PC-9 (cell line): ENCODE results near the gene TMCC1. TPM values are rescaled to one million over a fixed set of nuclear protein-coding genes. Genes with fewer than 3 reads are reported as not detected.

Experiments used
- BruUV-seq: library from RNA; stranded (reverse); fragments of 400-500 nt; replicated peaks from 2 replicates; lab custom pipeline; 2021; lab: Mats Ljungman, UMichigan
- CTCF ChIA-PET: fragments of 300-600 bp; sonication (Branson Sonifier 250); formaldehyde crosslinking; loops from one replicate; lab custom pipeline; 2022; ENCODE audit warnings: antibody characterized with exemption; lab: Charles Lee
- POLR2A ChIA-PET: fragments of 300-600 bp; sonication (Branson Sonifier 250); formaldehyde crosslinking; loops from one replicate; lab custom pipeline; 2022; ENCODE audit warnings: antibody characterized with exemption; ENCODE audit not compliant: unreplicated experiment; lab: Charles Lee
- DNase-seq, 2 experiments: peaks; one replicate each; pipeline versions ENCODE4 v3.0.0 to v3.0.0-alpha.2; 2015 to 2022; ENCODE audit warnings: mixed read lengths in 1 of 2
- H2AFZ ChIP-seq: fragments of 200-600 bp; sonication (generic); 2 replicates; pipeline ENCODE4 v1.8.1; 2017; ENCODE audit warnings: antibody characterized with exemption
- H3F3A ChIP-seq: fragments of 200-600 bp; sonication (generic); 2 replicates; pipeline ENCODE4 v1.8.1; 2017; ENCODE audit warnings: antibody characterized with exemption, mild to moderate bottlenecking, low read depth; ENCODE audit not compliant: insufficient read depth
- H3K27ac ChIP-seq: fragments of 200-600 bp; sonication (generic); 2 replicates; pipeline ENCODE4 v1.6.1; 2016; ENCODE audit warnings: mixed run types
- H3K27me3 ChIP-seq: fragments of 200-600 bp; sonication (generic); 2 replicates; pipeline ENCODE4 v1.6.1; 2016; ENCODE audit warnings: low read depth, mixed run types; ENCODE audit not compliant: insufficient read depth
- H3K36me3 ChIP-seq: fragments of 200-600 bp; sonication (generic); 2 replicates; pipeline ENCODE4 v1.6.1; 2016; ENCODE audit warnings: low read depth, mixed run types
- H3K4me1 ChIP-seq: fragments of 200-600 bp; sonication (generic); replicated peaks from 2 replicates; pipeline ENCODE4 v1.6.1; 2016; ENCODE audit warnings: mixed run types; ENCODE audit not compliant: insufficient read depth
- H3K4me2 ChIP-seq: fragments of 200-600 bp; sonication (generic); 2 replicates; pipeline ENCODE4 v1.6.1; 2017; ENCODE audit warnings: mixed run types
- H3K4me3 ChIP-seq: fragments of 200-600 bp; sonication (generic); 2 replicates; pipeline ENCODE4 v1.6.1; 2016; ENCODE audit warnings: mixed run types
- H3K79me2 ChIP-seq: fragments of 200-600 bp; sonication (generic); 2 replicates; pipeline ENCODE4 v1.6.1; 2017; ENCODE audit warnings: low read depth, mixed run types
- H3K9me2 ChIP-seq: fragments of 200-600 bp; sonication (generic); 2 replicates; pipeline ENCODE4 v1.8.1; 2017; ENCODE audit warnings: mild to moderate bottlenecking; ENCODE audit not compliant: insufficient read depth
- H3K9me3 ChIP-seq: fragments of 200-600 bp; sonication (generic); 2 replicates; pipeline ENCODE4 v1.8.1; 2016; ENCODE audit warnings: low read depth; ENCODE audit not compliant: insufficient read depth
- H4K20me1 ChIP-seq: fragments of 200-600 bp; sonication (generic); 2 replicates; pipeline ENCODE4 v1.8.1; 2017; ENCODE audit not compliant: insufficient read depth
- CTCF ChIP-seq: fragments of 200-600 bp; sonication (generic); conservative IDR thresholded peaks from 2 replicates; pipeline ENCODE4 v1.6.1; 2017; ENCODE audit warnings: mixed run types, antibody characterized with exemption, mild to moderate bottlenecking, moderate library complexity
- EZH2 ChIP-seq: fragments of 200-600 bp; sonication (generic); IDR thresholded peaks from 2 replicates; pipeline ENCODE4 v1.8.0; 2017; ENCODE audit warnings: antibody characterized with exemption, low read depth
- intact Hi-C: fragments of 100-400 bp; cut with micrococcal nuclease; formaldehyde crosslinking; loops from one replicate; pipeline ENCODE4 v1.10.0; 2022; ENCODE audit not compliant: unreplicated experiment
- total RNA-seq: library from RNA; stranded (reverse); gene quantifications from 2 replicates; pipeline ENCODE4 v1.2.3, GENCODE V29; 2021

The TMCC1 gene
- total RNA-seq, 1 experiment from 2014 or later, result 41.4 TPM

DNA sequence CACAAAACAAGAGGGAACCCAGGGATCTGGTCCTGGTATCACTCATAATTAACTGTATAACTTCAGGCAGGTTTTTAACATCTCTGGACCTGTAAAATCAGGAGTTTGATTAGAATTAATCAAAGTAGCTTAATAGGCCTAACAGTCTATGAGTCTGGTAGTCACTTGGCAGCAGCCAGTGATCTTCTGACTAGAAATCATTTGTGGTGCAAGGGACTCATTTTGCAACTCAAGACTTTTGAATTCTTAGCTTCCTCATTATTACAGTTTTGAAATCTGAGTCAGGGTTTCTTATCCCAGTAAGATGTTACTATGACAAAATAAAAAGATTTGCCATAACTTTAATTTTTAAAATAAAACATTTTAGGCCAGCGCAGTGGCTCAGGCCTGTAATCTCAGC, 70.8 kb downstream of the TMCC1 start:
- Histone ChIP-seq H3K9me2 (no peaks in the 10 kb centered on the region), H3K27me3 (no peaks in the 10 kb centered on the region), H3K4me2 (peak overlapping the region; percentile 11; the same call in 1 of the 2 replicates), H4K20me1 (no peaks in the 10 kb centered on the region), H3K4me1 (peaks cover 20% of the 10 kb centered on the region), H3F3A (peaks cover 12% of the 10 kb centered on the region), H3K27ac (peak overlapping the region; percentile 15; the same call in 1 of the 2 replicates), H3K79me2 (peaks cover 19% of the 10 kb centered on the region), H3K9me3 (no peaks in the 10 kb centered on the region), H2AFZ (no peak overlapping the region), H3K4me3 (no peak overlapping the region), H3K36me3 (peaks cover 9% of the 10 kb centered on the region; the same call in 1 of the 2 replicates)
- no peak for TF ChIP-seq EZH2
- TF ChIP-seq CTCF, result no peak
- CTCF ChIA-PET, result interaction anchor here (0.6 kb wide), 1 partner anchor 493 kb away, joined by 5 read pairs; no protein-coding TSS in a partner anchor
- BruUV-seq, result no TSS peak
- POLR2A ChIA-PET, result interaction anchor here (0.6 to 1.1 kb wide), 3 partner anchors 9 to 195 kb away, joined by 3 to 9 read pairs (median 6); no protein-coding TSS in a partner anchor
- DNase-seq, result peak in 1 of 2 experiments; percentile 56
- intact Hi-C loops, result no loop called here

GRCh38 chr3:129822241-129822640, 71.3 kb downstream of the TMCC1 start:
- Histone ChIP-seq H3K27me3 (no peaks in the 10 kb centered on the region), H4K20me1 (no peaks in the 10 kb centered on the region), H2AFZ (no peak overlapping the region), H3F3A (peaks cover 12% of the 10 kb centered on the region), H3K4me3 (no peak overlapping the region), H3K27ac (peak overlapping the region; percentile 15; the same call in 1 of the 2 replicates), H3K4me1 (peaks cover 20% of the 10 kb centered on the region), H3K9me3 (no peaks in the 10 kb centered on the region), H3K36me3 (peaks cover 9% of the 10 kb centered on the region; the same call in 1 of the 2 replicates), H3K79me2 (peaks cover 19% of the 10 kb centered on the region), H3K9me2 (no peaks in the 10 kb centered on the region), H3K4me2 (peak overlapping the region; percentile 11; the same call in 1 of the 2 replicates)
- intact Hi-C loops, result no loop called here
- ChIA-PET CTCF (interaction anchor here (0.6 kb wide), 1 partner anchor 493 kb away, joined by 5 read pairs; no protein-coding TSS in a partner anchor), POLR2A (interaction anchor here (0.7 to 1.1 kb wide), 2 partner anchors 10 to 35 kb away, joined by 6 to 9 read pairs; no protein-coding TSS in a partner anchor)
- BruUV-seq, result no TSS peak
- no peak for DNase-seq
- TF ChIP-seq CTCF, result no peak
- no peak for TF ChIP-seq EZH2

- Histone ChIP-seq H2AFZ (no peak overlapping the region), H3K4me2 (no peak overlapping the region), H4K20me1 (no peaks in the 10 kb centered on the region), H3K79me2 (peaks cover 28% of the 10 kb centered on the region), H3K27ac (no peak overlapping the region), H3K9me3 (no peaks in the 10 kb centered on the region), H3K9me2 (no peaks in the 10 kb centered on the region), H3F3A (peaks cover 12% of the 10 kb centered on the region), H3K4me1 (peaks cover 20% of the 10 kb centered on the region), H3K4me3 (no peak overlapping the region), H3K36me3 (peaks cover 9% of the 10 kb centered on the region; the same call in 1 of the 2 replicates), H3K27me3 (no peaks in the 10 kb centered on the region)
- DNase-seq, result no peak
- intact Hi-C loops, result no loop called here
- TF ChIP-seq EZH2 (no peak), CTCF (no peak)
- ChIA-PET CTCF (interaction anchor here (0.6 kb wide), 1 partner anchor 195 kb away, joined by 3 read pairs; no protein-coding TSS in a partner anchor), POLR2A (no interaction called here)
- no TSS peak for BruUV-seq
These were observed 72.9 kb downstream of the TMCC1 start for GRCh38 chr3:129820587-129820986.
